ENCODE data around the gene DCTN2.
"Not testable (repeated sequence)": the region's sequence is repeated elsewhere in the genome, so short reads cannot be mapped to it uniquely, and the experiment has no call there.

The DCTN2 gene

DNA sequence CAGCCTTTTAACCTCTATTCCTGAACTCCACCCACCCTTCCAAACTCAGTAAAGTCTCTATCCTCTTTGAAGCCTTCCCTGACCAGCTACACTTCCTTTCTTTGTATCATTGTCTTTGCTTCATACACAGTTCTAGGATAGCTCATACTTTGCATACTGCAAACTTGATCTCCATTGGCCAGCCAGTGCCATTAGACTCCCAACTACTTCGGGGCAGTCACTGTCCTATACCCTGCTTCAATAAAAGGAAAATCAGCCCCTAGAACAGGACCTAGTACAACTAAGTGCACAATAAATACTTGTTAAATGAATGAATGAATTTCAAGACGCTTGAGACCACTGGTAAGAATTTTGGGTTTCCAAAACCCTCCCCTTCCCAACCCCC is 43.5 kb upstream of the DCTN2 start:
- Histone ChIP-seq H3K27me3 (ENCODE audit: insufficient read depth, low read depth, severe bottlenecking) (no peaks in the 10 kb centered on the region), H3K4me3 (ENCODE audit: low read depth, low read length) (peak overlapping the region; percentile 69), H3K27ac (peak overlapping the region; percentile 71), H3K36me3 (peaks cover 12% of the 10 kb centered on the region), H3K9me3 (ENCODE audit: severe bottlenecking) (no peaks in the 10 kb centered on the region)
- no peak for TF ChIP-seq CTCF (IDR thresholded peaks at IDR 0.05; ENCODE audit: low read depth, low read length)
- no peak for DNase-seq

DNA sequence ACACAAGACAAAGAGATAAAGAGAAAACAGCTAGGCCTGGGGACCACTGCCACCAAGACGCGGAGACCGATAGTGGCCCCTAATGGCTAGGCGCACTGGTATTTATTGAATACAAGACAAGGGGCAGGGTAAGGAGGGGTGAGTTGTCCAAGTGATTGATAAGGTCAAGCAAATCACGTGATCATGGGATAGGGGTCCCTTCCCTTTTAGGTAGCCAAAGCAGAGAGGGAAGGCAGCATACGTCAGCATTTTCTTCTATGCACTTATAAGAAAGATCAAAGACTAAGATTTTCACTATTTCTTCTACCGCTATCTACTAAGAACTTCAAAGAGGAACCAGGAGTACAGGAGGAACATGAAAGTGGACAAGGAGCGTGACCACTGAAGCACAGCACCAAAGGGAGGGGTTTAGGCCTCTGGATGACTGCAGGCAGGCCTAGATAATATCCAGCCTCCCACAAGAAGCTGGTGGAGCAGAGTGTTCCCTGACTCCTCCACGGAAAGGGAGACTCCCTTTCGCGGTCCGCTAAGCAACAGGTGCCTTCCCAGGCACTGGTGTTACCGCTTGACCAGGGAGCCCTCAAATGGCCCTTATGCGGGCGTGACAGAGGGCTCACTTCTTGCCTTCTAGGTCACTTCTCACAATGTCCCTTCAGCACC is 42.1 kb upstream of the DCTN2 start:
- not testable (repeated sequence) for H3K27ac ChIP-seq; DNase-seq; H3K4me3 ChIP-seq (ENCODE audit: low read depth, low read length); H3K27me3 ChIP-seq (ENCODE audit: insufficient read depth, low read depth, severe bottlenecking); H3K9me3 ChIP-seq (ENCODE audit: severe bottlenecking); H3K36me3 ChIP-seq

DNA sequence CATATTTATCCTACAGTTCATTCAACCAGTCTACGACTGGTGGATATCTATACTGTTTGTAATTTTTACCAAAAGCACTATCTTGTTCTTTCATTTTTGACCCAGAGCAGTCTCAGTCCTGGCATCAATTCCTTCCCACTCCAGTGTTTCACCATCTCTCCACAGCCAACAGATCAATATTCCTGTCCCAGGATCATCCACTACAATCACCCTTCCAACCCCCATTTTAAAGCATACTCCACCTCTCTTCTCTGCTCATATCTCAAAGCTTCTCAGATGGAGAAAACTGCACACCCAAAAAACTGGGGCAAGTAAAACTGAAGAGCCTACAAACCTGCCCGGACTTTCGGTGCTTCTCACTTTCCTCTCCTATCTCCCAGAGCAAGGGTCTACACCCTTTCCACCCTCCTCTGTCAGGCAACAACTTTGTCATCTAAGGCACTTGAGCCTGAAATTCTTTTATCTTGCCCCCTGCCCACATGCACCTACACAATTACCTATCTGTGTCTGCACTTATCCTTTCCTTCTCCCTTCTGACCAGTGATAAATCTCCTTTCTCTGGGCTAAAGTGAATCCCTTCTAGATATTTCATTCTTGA is 39.9 kb upstream of the DCTN2 start:
- Histone ChIP-seq H3K36me3 (peaks cover 7% of the 10 kb centered on the region; the same call in 1 of the 2 replicates), H3K27me3 (ENCODE audit: insufficient read depth, low read depth, severe bottlenecking) (no peaks in the 10 kb centered on the region), H3K9me3 (ENCODE audit: severe bottlenecking) (no peaks in the 10 kb centered on the region), H3K27ac (no peak overlapping the region), H3K4me3 (ENCODE audit: low read depth, low read length) (no peak overlapping the region)
- TF ChIP-seq CTCF (IDR thresholded peaks at IDR 0.05; ENCODE audit: low read depth, low read length): no peak
- DNase-seq: no peak

DNA sequence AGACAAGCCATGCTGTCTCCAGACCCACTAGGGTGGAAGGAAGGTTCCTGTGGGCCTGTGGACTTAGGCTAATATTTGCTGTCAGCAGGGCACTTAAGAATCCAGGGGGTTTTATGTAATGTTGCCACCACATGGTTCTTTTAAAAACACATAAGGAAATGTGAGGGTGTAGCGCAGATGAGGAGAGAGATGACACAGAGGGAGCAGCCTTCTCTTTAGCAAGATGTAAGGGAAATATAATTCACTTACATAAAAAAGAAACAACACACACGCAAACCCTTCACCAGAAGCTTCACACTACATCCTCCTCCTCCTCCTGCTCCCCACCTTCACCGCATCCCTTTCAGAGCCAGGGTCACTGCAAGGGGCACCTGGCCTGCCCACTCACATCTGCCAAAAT is 39.1 kb upstream of the DCTN2 start:
- peaks cover 15% of the 10 kb centered on the region; the same call in 1 of the 2 replicates for H3K36me3 ChIP-seq
- TF ChIP-seq CTCF (IDR thresholded peaks at IDR 0.05; ENCODE audit: low read depth, low read length): no peak
- DNase-seq: no peak
- H3K9me3 ChIP-seq (ENCODE audit: severe bottlenecking): no peaks in the 10 kb centered on the region
- no peak overlapping the region for H3K27ac ChIP-seq
- no peak overlapping the region for H3K4me3 ChIP-seq (ENCODE audit: low read depth, low read length)
- H3K27me3 ChIP-seq (ENCODE audit: insufficient read depth, low read depth, severe bottlenecking): no peaks in the 10 kb centered on the region

GRCh38 chr12:57585156-57585555 is 38.2 kb upstream of the DCTN2 start:
- Histone ChIP-seq H3K27me3 (ENCODE audit: insufficient read depth, low read depth, severe bottlenecking) (no peaks in the 10 kb centered on the region), H3K36me3 (peaks cover 21% of the 10 kb centered on the region), H3K9me3 (ENCODE audit: severe bottlenecking) (no peaks in the 10 kb centered on the region), H3K27ac (no peak overlapping the region), H3K4me3 (ENCODE audit: low read depth, low read length) (no peak overlapping the region)
- no peak for TF ChIP-seq CTCF (IDR thresholded peaks at IDR 0.05; ENCODE audit: low read depth, low read length)
- DNase-seq: no peak

DNA sequence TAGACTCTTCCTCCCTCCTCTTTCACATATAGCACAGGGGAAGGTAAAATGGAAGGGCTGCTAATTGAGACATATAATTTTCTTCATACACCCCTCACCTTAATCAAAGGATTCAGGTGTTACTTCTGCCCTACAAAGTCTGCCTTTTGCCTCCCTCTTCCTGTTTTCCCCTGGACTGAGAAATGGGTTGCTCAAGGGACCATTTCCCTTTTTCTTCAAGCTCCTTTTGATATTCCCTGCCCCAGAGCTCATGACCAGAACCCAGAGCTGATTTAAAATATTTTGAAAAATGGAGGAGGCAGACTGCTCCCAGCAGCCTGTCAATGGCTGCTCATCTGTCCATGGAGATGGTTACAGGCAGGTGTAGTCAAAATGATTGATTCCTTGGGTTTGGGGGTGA is 37.7 kb upstream of the DCTN2 start:
- Histone ChIP-seq H3K27me3 (ENCODE audit: insufficient read depth, low read depth, severe bottlenecking) (no peaks in the 10 kb centered on the region), H3K36me3 (peaks cover 25% of the 10 kb centered on the region), H3K9me3 (ENCODE audit: severe bottlenecking) (no peaks in the 10 kb centered on the region), H3K4me3 (ENCODE audit: low read depth, low read length) (no peak overlapping the region), H3K27ac (no peak overlapping the region)
- TF ChIP-seq CTCF (IDR thresholded peaks at IDR 0.05; ENCODE audit: low read depth, low read length): no peak
- no peak for DNase-seq

All from WERI-Rb-1 (cell line).